H7 (cell line): ENCODE data around the gene RHEB. TPM values are rescaled to one million over a fixed set of nuclear protein-coding genes. Genes with fewer than 3 reads are reported as not detected.
A peak's percentile ranks its signal among the peaks of the same experiment; 100 is the strongest.

ENCODE experiments used
- DNase-seq: peaks from one replicate; pipeline ENCODE4 v3.0.0; 2012
- H3K27me3 ChIP-seq: 2 replicates; pipeline ENCODE4 v1.6.0; 2011; ENCODE audit warnings: mild to moderate bottlenecking, low read length; ENCODE audit not compliant: control insufficient read depth, insufficient read depth
- H3K36me3 ChIP-seq: replicated peaks from 2 replicates; pipeline ENCODE4 v1.5.1; 2011; ENCODE audit warnings: low read length; ENCODE audit not compliant: control insufficient read depth, insufficient read depth
- H3K4me3 ChIP-seq: 2 replicates; pipeline ENCODE4 v1.5.1; 2011; ENCODE audit warnings: low read depth, mild to moderate bottlenecking, control low read depth, low read length, moderate library complexity; ENCODE audit not compliant: insufficient read depth
- total RNA-seq: library from RNA; depleted of rRNA; stranded (reverse); fragments of >200 nt; shearing (Covaris generic); gene quantifications from 2 replicates; pipeline ENCODE4 v1.2.3, GENCODE V29; 2014

The RHEB gene
- total RNA-seq, 1 experiment from 2014 or later, result 119 TPM

GRCh38 chr7:151433721-151434400 is 85.8 kb downstream of the RHEB start:
- Histone ChIP-seq H3K36me3 (no peaks in the 10 kb centered on the region), H3K4me3 (no peak overlapping the region), H3K27me3 (peaks cover 2% of the 10 kb centered on the region; the same call in 1 of the 2 replicates)
- DNase-seq, result peak; percentile 68

GRCh38 chr7:151432658-151433521 is 86.8 kb downstream of the RHEB start:
- H3K27me3 ChIP-seq, result no peaks in the 10 kb centered on the region
- H3K36me3 ChIP-seq, result no peaks in the 10 kb centered on the region
- H3K4me3 ChIP-seq, result no peak overlapping the region
- peak; percentile 81 for DNase-seq

- H3K4me3 ChIP-seq, result no peak overlapping the region
- H3K36me3 ChIP-seq, result no peaks in the 10 kb centered on the region
- peak; percentile 65 for DNase-seq
- no peaks in the 10 kb centered on the region for H3K27me3 ChIP-seq
These were observed 87.9 kb downstream of the RHEB start for GRCh38 chr7:151431768-151432311.

GRCh38 chr7:151431281-151431767 is 88.4 kb downstream of the RHEB start:
- DNase-seq, result peak; percentile 52
- no peak overlapping the region for H3K4me3 ChIP-seq
- H3K36me3 ChIP-seq, result no peaks in the 10 kb centered on the region
- H3K27me3 ChIP-seq, result no peaks in the 10 kb centered on the region

- Histone ChIP-seq H3K27me3 (no peaks in the 10 kb centered on the region), H3K4me3 (no peak overlapping the region)
- DNase-seq, result peak; percentile 37
These were observed 89.1 kb downstream of the RHEB start for GRCh38 chr7:151430391-151431205.

GRCh38 chr7:151429560-151430331 is 89.9 kb downstream of the RHEB start:
- H3K27me3 ChIP-seq, result no peaks in the 10 kb centered on the region
- no peak overlapping the region for H3K4me3 ChIP-seq
- H3K36me3 ChIP-seq, result no peaks in the 10 kb centered on the region
- peak; percentile 75 for DNase-seq

More at GRCh38 chr7:151430391-151431205, 89.1 kb downstream of the RHEB start:
- H3K36me3 ChIP-seq, result no peaks in the 10 kb centered on the region

- no peak overlapping the region for H3K4me3 ChIP-seq
- H3K27me3 ChIP-seq, result no peaks in the 10 kb centered on the region
- no peak for DNase-seq
- H3K36me3 ChIP-seq, result no peaks in the 10 kb centered on the region
These were observed 90.5 kb downstream of the RHEB start for GRCh38 chr7:151429237-151429559.

- H3K36me3 ChIP-seq, result no peaks in the 10 kb centered on the region
- peak; percentile 72 for DNase-seq
- no peak overlapping the region for H3K4me3 ChIP-seq
- H3K27me3 ChIP-seq, result no peaks in the 10 kb centered on the region
These were observed 91.1 kb downstream of the RHEB start for GRCh38 chr7:151428378-151429236.

- peak; percentile 37 for DNase-seq
- Histone ChIP-seq H3K36me3 (no peaks in the 10 kb centered on the region), H3K27me3 (no peaks in the 10 kb centered on the region), H3K4me3 (no peak overlapping the region)
These were observed 91.9 kb downstream of the RHEB start for GRCh38 chr7:151427705-151428377.

GRCh38 chr7:151426904-151427704 is 92.6 kb downstream of the RHEB start:
- Histone ChIP-seq H3K36me3 (no peaks in the 10 kb centered on the region), H3K27me3 (no peaks in the 10 kb centered on the region), H3K4me3 (no peak overlapping the region)
- DNase-seq, result peak; percentile 42

- no peaks in the 10 kb centered on the region for H3K27me3 ChIP-seq
- no peaks in the 10 kb centered on the region for H3K36me3 ChIP-seq
- DNase-seq, result peak; percentile 21
- no peak overlapping the region for H3K4me3 ChIP-seq
These were observed 93.2 kb downstream of the RHEB start for GRCh38 chr7:151426441-151426903.
